B cell (primary cell): ENCODE data around the gene GMCL1. TPM values are rescaled to one million over a fixed set of nuclear protein-coding genes. Genes with fewer than 3 reads are reported as not detected.
A peak's percentile ranks its signal among the peaks of the same experiment; 100 is the strongest.

ENCODE experiments used
- ATAC-seq: fragments of 200-7000 bp; cut with Tn5 transposase; one replicate; pipeline ENCODE4 v1.10.0; 2021; ENCODE audit warnings: low read depth, mild to moderate bottlenecking, moderate number of reproducible peaks, moderate library complexity
- CTCF ChIA-PET: fragments of 350-600 bp; sonication (Branson Sonifier 250); formaldehyde crosslinking; loops from one replicate; lab custom pipeline; 2021; ENCODE audit warnings: antibody characterized with exemption, inconsistent platforms; lab: Charles Lee
- POLR2A ChIA-PET: fragments of 350-600 bp; sonication (Branson Sonifier 250); formaldehyde crosslinking; loops from one replicate; lab custom pipeline; 2021; ENCODE audit warnings: antibody characterized with exemption; lab: Charles Lee
- DNase-seq: peaks from one replicate; pipeline ENCODE4 v3.0.0; 2013
- H2AFZ ChIP-seq: 2 replicates; pipeline ENCODE4 v1.6.1; 2012; ENCODE audit warnings: mild to moderate bottlenecking, low read depth, low read length; ENCODE audit not compliant: insufficient read depth, poor library complexity, severe bottlenecking
- H3K27ac ChIP-seq, 2 donors: 1 replicate in 1 of 2; 2 replicates in 1 of 2; pipeline ENCODE4 v1.5.1; 2012 to 2013; ENCODE audit warnings: low read length in 2 of 2, mild to moderate bottlenecking in 2 of 2, moderate library complexity in 1 of 2
- H3K27me3 ChIP-seq, 4 experiments: fragments of 200-600 bp in 1 of 4; sonication (generic) in 1 of 4; replicated peaks in 1 of 4; 1 replicate in 2 of 4; 2 replicates in 2 of 4; pipeline versions ENCODE4 v1.6.1 to v1.7.0; 2013 to 2016; ENCODE audit warnings: low read length in 3 of 4, mild to moderate bottlenecking in 2 of 4, mixed read lengths in 1 of 4, moderate library complexity in 1 of 4; ENCODE audit not compliant: insufficient read depth in 4 of 4, control insufficient read depth in 3 of 4; ENCODE audit errors: control extremely low read depth in 1 of 4
- H3K36me3 ChIP-seq, 2 experiments: replicated peaks in 1 of 2; 1 replicate in 1 of 2; 2 replicates in 1 of 2; pipeline versions ENCODE4 v1.6.1 to v1.7.1; 2013; ENCODE audit warnings: low read length in 1 of 2; ENCODE audit not compliant: insufficient read depth in 2 of 2, control insufficient read depth in 1 of 2; ENCODE audit errors: control extremely low read depth in 1 of 2, extremely low read depth in 1 of 2
- H3K4me1 ChIP-seq, 2 donors: fragments of 200-600 bp in 1 of 2; sonication (generic) in 1 of 2; 1 replicate in 1 of 2; 2 replicates in 1 of 2; pipeline versions ENCODE4 v1.5.1 to v1.6.1; 2013 to 2017; ENCODE audit warnings: low read length in 2 of 2; ENCODE audit not compliant: control insufficient read depth in 2 of 2, insufficient read depth in 2 of 2
- H3K4me2 ChIP-seq: replicated peaks from 2 replicates; pipeline ENCODE3; 2012; ENCODE audit warnings: mild to moderate bottlenecking, low read depth, low read length; ENCODE audit not compliant: poor library complexity, severe bottlenecking
- H3K4me3 ChIP-seq, 5 experiments: fragments of 200-600 bp in 1 of 5; sonication (generic) in 1 of 5; 1 replicate in 3 of 5; 2 replicates in 2 of 5; pipeline versions ENCODE4 v1.5.1 to v1.7.0; 2011 to 2016; ENCODE audit warnings: low read length in 4 of 5, mild to moderate bottlenecking in 4 of 5, low read depth in 2 of 5, control low read depth in 1 of 5, moderate library complexity in 1 of 5; ENCODE audit not compliant: insufficient read depth in 1 of 5; ENCODE audit errors: control extremely low read depth in 1 of 5, extremely low read depth in 1 of 5
- H3K79me2 ChIP-seq: fragments of 200-600 bp; sonication (generic); one replicate; pipeline ENCODE4 v1.6.0; 2016; ENCODE audit warnings: low read length; ENCODE audit not compliant: control insufficient read depth, insufficient read depth
- H3K9ac ChIP-seq: fragments of 200-600 bp; sonication (generic); 2 replicates; pipeline ENCODE4 v1.6.1; 2017; ENCODE audit warnings: mild to moderate bottlenecking, low read length, moderate library complexity
- H3K9me3 ChIP-seq, 3 donors: one replicate each; pipeline versions ENCODE4 v1.6.1 to v1.7.1; 2013; ENCODE audit warnings: low read length in 2 of 3; ENCODE audit not compliant: control insufficient read depth in 2 of 3, insufficient read depth in 1 of 3; ENCODE audit errors: control extremely low read depth in 1 of 3
- H4K20me1 ChIP-seq: 2 replicates; pipeline ENCODE4 v1.6.0; 2012; ENCODE audit warnings: mild to moderate bottlenecking, low read length; ENCODE audit not compliant: insufficient read depth, control insufficient read depth, poor library complexity, severe bottlenecking
- H3K27ac Mint-ChIP-seq: one replicate; pipeline ENCODE4 v1.8.0; 2021; ENCODE audit warnings: mixed read lengths
- H3K27me3 Mint-ChIP-seq: one replicate; pipeline ENCODE4 v1.8.0; 2021; ENCODE audit warnings: mixed read lengths
- H3K4me1 Mint-ChIP-seq: one replicate; pipeline ENCODE4 v1.8.0; 2021; ENCODE audit warnings: mixed read lengths
- H3K4me3 Mint-ChIP-seq: one replicate; pipeline ENCODE4 v1.8.0; 2021; ENCODE audit warnings: mixed read lengths
- H3K9me3 Mint-ChIP-seq: one replicate; pipeline ENCODE4 v1.8.0; 2022; ENCODE audit warnings: mixed read lengths; ENCODE audit not compliant: insufficient read depth
- EZH2 ChIP-seq: IDR thresholded peaks from 2 replicates; pipeline ENCODE4 v1.6.1; 2012; ENCODE audit warnings: borderline replicate concordance, low read depth, mild to moderate bottlenecking, moderate library complexity, low read length; ENCODE audit not compliant: insufficient read depth, poor library complexity, severe bottlenecking
- WGBS: methylation state at CpG from one replicate; pipeline ENCODE4 v1.1.5; 2013; ENCODE audit warnings: missing lambda C conversion rate; ENCODE audit not compliant: insufficient coverage; 5-methylcytosine and 5-hydroxymethylcytosine counted together
- intact Hi-C: fragments of 100-400 bp; cut with micrococcal nuclease; formaldehyde crosslinking; loops from one replicate; pipeline ENCODE4 v1.10.0; 2022
- polyA plus RNA-seq: library from polyadenylated mRNA; depleted of rRNA; stranded (reverse); fragments of >200 nt; gene quantifications from 2 replicates; pipeline ENCODE4 v1.2.3, GENCODE V29; 2012
- total RNA-seq, 2 donors: library from RNA; stranded (reverse); fragments of 120-200 nt in 1 of 2; gene quantifications; 1 replicate in 1 of 2; 2 replicates in 1 of 2; pipeline versions ENCODE4 v1.2.3 to v1.2.4, GENCODE V29; 2013 to 2022
- TF ChIP-seq, protein P1 (sequence below): fragments of 200-600 bp; IDR thresholded peaks from one replicate; pipeline ENCODE4 v1.8.0; 2022; ENCODE audit warnings: antibody characterized with exemption, mild to moderate bottlenecking

GMCL1 gene
- total and polyA plus RNA-seq, 2 donors (not counting 1 experiment from before 2014, with no cell fraction given), result 6.0 to 26.3 TPM

GRCh38 chr2:69780921-69781320 is 48.5 kb upstream of the GMCL1 start:
- peak overlapping the region; percentile 1 for H3K27ac Mint-ChIP-seq
- no CpG with 5 or more reads among the region's 5 CpGs for WGBS

More at GRCh38 chr2:69780921-69781320, 48.5 kb upstream of the GMCL1 start:
- Histone ChIP-seq H3K36me3 (peaks cover 0 to 2% of the 10 kb centered on the region in 2 experiments), H3K4me2 (no peak overlapping the region), H3K27ac (no peak overlapping the region), H3K4me3 (no peak overlapping the region), H3K4me1 (peaks cover 32 to 37% of the 10 kb centered on the region in 2 donors), H3K9me3 (peaks cover 0 to 12% (median 2%) of the 10 kb centered on the region in 3 donors), H3K79me2 (peaks cover 12% of the 10 kb centered on the region), H4K20me1 (no peaks in the 10 kb centered on the region), H3K9ac (no peak overlapping the region), H2AFZ (no peak overlapping the region), H3K27me3 (no peaks in the 10 kb centered on the region)
- H3K27me3 Mint-ChIP-seq, result no peaks in the 10 kb centered on the region
- H3K4me3 Mint-ChIP-seq, result no peak overlapping the region
- CTCF ChIA-PET, result interaction anchor here (1.0 to 1.6 kb wide), 3 partner anchors 19 to 56 kb away, joined by 3 to 6 read pairs (median 5); no protein-coding TSS in a partner anchor
- DNase-seq, result no peak
- no peaks in the 10 kb centered on the region for H3K9me3 Mint-ChIP-seq
- H3K4me1 Mint-ChIP-seq, result peaks cover 43% of the 10 kb centered on the region
- no peak for ATAC-seq
- intact Hi-C loops, result no loop called here
- no peak for TF ChIP-seq EZH2
- TF ChIP-seq, protein P1, sequence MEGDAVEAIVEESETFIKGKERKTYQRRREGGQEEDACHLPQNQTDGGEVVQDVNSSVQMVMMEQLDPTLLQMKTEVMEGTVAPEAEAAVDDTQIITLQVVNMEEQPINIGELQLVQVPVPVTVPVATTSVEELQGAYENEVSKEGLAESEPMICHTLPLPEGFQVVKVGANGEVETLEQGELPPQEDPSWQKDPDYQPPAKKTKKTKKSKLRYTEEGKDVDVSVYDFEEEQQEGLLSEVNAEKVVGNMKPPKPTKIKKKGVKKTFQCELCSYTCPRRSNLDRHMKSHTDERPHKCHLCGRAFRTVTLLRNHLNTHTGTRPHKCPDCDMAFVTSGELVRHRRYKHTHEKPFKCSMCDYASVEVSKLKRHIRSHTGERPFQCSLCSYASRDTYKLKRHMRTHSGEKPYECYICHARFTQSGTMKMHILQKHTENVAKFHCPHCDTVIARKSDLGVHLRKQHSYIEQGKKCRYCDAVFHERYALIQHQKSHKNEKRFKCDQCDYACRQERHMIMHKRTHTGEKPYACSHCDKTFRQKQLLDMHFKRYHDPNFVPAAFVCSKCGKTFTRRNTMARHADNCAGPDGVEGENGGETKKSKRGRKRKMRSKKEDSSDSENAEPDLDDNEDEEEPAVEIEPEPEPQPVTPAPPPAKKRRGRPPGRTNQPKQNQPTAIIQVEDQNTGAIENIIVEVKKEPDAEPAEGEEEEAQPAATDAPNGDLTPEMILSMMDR, result no peak
- POLR2A ChIA-PET, result no interaction called here
